WTC11 (cell line): ENCODE measurements around the gene OLFML2B. TPM values are rescaled to one million over a fixed set of nuclear protein-coding genes. Genes with fewer than 3 reads are reported as not detected.

Source experiments
- ATAC-seq: fragments of 200-7000 bp; cut with Tn5 transposase; 2 replicates; pipeline ENCODE4 v1.10.0; 2021; ENCODE audit warnings: mild to moderate bottlenecking, moderate library complexity
- CTCF ChIA-PET: fragments of 300-600 bp; sonication (Branson Sonifier 250); formaldehyde crosslinking; loops from one replicate; lab custom pipeline; 2021; ENCODE audit warnings: antibody characterized with exemption; lab: Charles Lee
- POLR2A ChIA-PET: fragments of 350-600 bp; sonication (Branson Sonifier 250); formaldehyde crosslinking; loops from one replicate; lab custom pipeline; 2021; ENCODE audit warnings: antibody characterized with exemption; lab: Charles Lee
- DNase-seq: peaks from one replicate; pipeline ENCODE4 v3.0.0; 2021; ENCODE audit warnings: low spot score
- H3K27ac Mint-ChIP-seq: 2 replicates; pipeline ENCODE4 v1.8.0; 2021; ENCODE audit warnings: mixed read lengths
- H3K27me3 Mint-ChIP-seq: 2 replicates; pipeline ENCODE4 v1.8.0; 2021; ENCODE audit warnings: low read depth, mild to moderate bottlenecking, moderate library complexity, mixed read lengths
- H3K36me3 Mint-ChIP-seq: 2 replicates; pipeline ENCODE4 v1.8.0; 2021; ENCODE audit warnings: mixed read lengths
- H3K4me1 Mint-ChIP-seq: 2 replicates; pipeline ENCODE4 v1.8.0; 2022; ENCODE audit warnings: mixed read lengths
- H3K4me3 Mint-ChIP-seq: 2 replicates; pipeline ENCODE4 v1.8.0; 2021; ENCODE audit warnings: mild to moderate bottlenecking, moderate library complexity, mixed read lengths
- H3K9me3 Mint-ChIP-seq: 2 replicates; pipeline ENCODE4 v1.8.0; 2021; ENCODE audit warnings: mixed read lengths
- CREM ChIP-seq: sonication (generic); formaldehyde crosslinking; IDR thresholded peaks from 2 replicates; pipeline ENCODE4 v1.8.1; 2022; ENCODE audit warnings: mild to moderate bottlenecking, missing genetic modification reagents, moderate library complexity
- FOXK1 ChIP-seq: sonication (generic); formaldehyde crosslinking; IDR thresholded peaks from 2 replicates; pipeline ENCODE4 v1.8.0; 2022; ENCODE audit warnings: mild to moderate bottlenecking, moderate library complexity, missing genetic modification reagents
- JUN ChIP-seq: sonication (generic); formaldehyde crosslinking; IDR thresholded peaks from 2 replicates; pipeline ENCODE4 v1.8.0; 2023; ENCODE audit warnings: mild to moderate bottlenecking, missing genetic modification reagents
- NFE2L1 ChIP-seq: sonication (generic); formaldehyde crosslinking; IDR thresholded peaks from 2 replicates; pipeline ENCODE4 v1.8.1; 2023; ENCODE audit warnings: missing genetic modification reagents
- NFYB ChIP-seq: sonication (generic); formaldehyde crosslinking; conservative IDR thresholded peaks from 2 replicates; pipeline ENCODE4 v1.8.0; 2022; ENCODE audit warnings: low read depth, missing genetic modification reagents
- PRRX2 ChIP-seq: fragments of 250-450 bp; sonication (Bioruptor Pico); IDR thresholded peaks from 2 replicates; pipeline ENCODE4 v1.8.0; 2021; ENCODE audit warnings: mild to moderate bottlenecking
- SMAD4 ChIP-seq: sonication (generic); formaldehyde crosslinking; IDR thresholded peaks from 2 replicates; pipeline ENCODE4 v1.8.0; 2022; ENCODE audit warnings: mild to moderate bottlenecking, missing genetic modification reagents
- SP1 ChIP-seq: sonication (generic); formaldehyde crosslinking; conservative IDR thresholded peaks from 2 replicates; pipeline ENCODE4 v1.8.1; 2022; ENCODE audit warnings: missing genetic modification reagents
- ZNF232 ChIP-seq: sonication (generic); formaldehyde crosslinking; IDR thresholded peaks from 2 replicates; pipeline ENCODE4 v1.8.0; 2022; ENCODE audit warnings: mild to moderate bottlenecking, missing genetic modification reagents
- ZNF317 ChIP-seq: sonication (generic); formaldehyde crosslinking; IDR thresholded peaks from 2 replicates; pipeline ENCODE4 v1.8.1; 2023; ENCODE audit warnings: low read depth, mild to moderate bottlenecking, moderate library complexity, missing genetic modification reagents, borderline replicate concordance
- ZNF425 ChIP-seq: fragments of 250-450 bp; sonication (Bioruptor Pico); conservative IDR thresholded peaks from 2 replicates; pipeline ENCODE4 v1.9.0; 2021; ENCODE audit warnings: mild to moderate bottlenecking
- ZNF671 ChIP-seq: fragments of 250-450 bp; sonication (Bioruptor Pico); IDR thresholded peaks from 2 replicates; pipeline ENCODE4 v1.8.0; 2021; ENCODE audit warnings: mild to moderate bottlenecking
- total RNA-seq: library from RNA; stranded (reverse); gene quantifications from 3 replicates; pipeline ENCODE4 v1.2.3, GENCODE V29; 2021
- TF ChIP-seq, protein P1 (sequence below): sonication (generic); formaldehyde crosslinking; IDR thresholded peaks from 2 replicates; pipeline ENCODE4 v1.8.0; 2022; ENCODE audit warnings: mild to moderate bottlenecking, missing genetic modification reagents
- TF ChIP-seq, protein P2 (sequence below): sonication (generic); formaldehyde crosslinking; IDR thresholded peaks from 2 replicates; pipeline ENCODE4 v1.8.1; 2022; ENCODE audit warnings: mild to moderate bottlenecking, missing genetic modification reagents, moderate library complexity, borderline replicate concordance
- TF ChIP-seq, protein P3 (sequence below): sonication (generic); formaldehyde crosslinking; IDR thresholded peaks from 2 replicates; pipeline ENCODE4 v1.8.0; 2022; ENCODE audit warnings: mild to moderate bottlenecking, missing genetic modification reagents
- TF ChIP-seq, protein P4 (sequence below): fragments of 250-450 bp; sonication (Bioruptor Pico); IDR thresholded peaks from 2 replicates; pipeline ENCODE4 v2.1.2; 2022; ENCODE audit warnings: mild to moderate bottlenecking, moderate library complexity

The OLFML2B gene
- total RNA-seq, 1 experiment from 2014 or later: 4.9 TPM

- H3K4me1 Mint-ChIP-seq: peaks cover 30% of the 10 kb centered on the region
- 0 out of 2 replicates have a peak, but pooled peaks cover 3% of the 10 kb centered on the region for H3K9me3 Mint-ChIP-seq
Observed at GRCh38 chr1:162025541-162025940, 1.9 kb upstream of the OLFML2B start.

GRCh38 chr1:162023181-162023546 lies 505 bp downstream of the OLFML2B start:
- Mint-ChIP-seq H3K4me1 (peaks cover 32% of the 10 kb centered on the region), H3K4me3 (peak overlapping the region; percentile 86), H3K36me3 (no peaks in the 10 kb centered on the region), H3K27me3 (peaks cover 62% of the 10 kb centered on the region), H3K27ac (no peak overlapping the region), H3K9me3 (0 out of 2 replicates have a peak, but pooled peaks cover 3% of the 10 kb centered on the region)
- no peak for DNase-seq
- ATAC-seq: peak; percentile 27
- TF ChIP-seq ZNF425 (CRISPR knock-in tag) (no peak), NFE2L1 (0 out of 2 replicates have a peak, but pooled peaks have one; percentile 14)
- CTCF ChIA-PET: interaction anchor here (0.6 to 2.2 kb wide), 13 partner anchors 8 to 366 kb away, joined by 3 to 29 read pairs (median 4); no protein-coding TSS in a partner anchor
- POLR2A ChIA-PET: interaction anchor here (1.6 to 1.8 kb wide), 2 partner anchors 53 to 274 kb away, joined by 4 to 5 read pairs; partner anchors contain the start of gene DUSP12

More at GRCh38 chr1:162025541-162025940, 1.9 kb upstream of the OLFML2B start:
- H3K4me3 Mint-ChIP-seq: no peak overlapping the region
- POLR2A ChIA-PET: no interaction called here
- TF ChIP-seq SP1 (CRISPR knock-in tag): no peak
- no peak for TF ChIP-seq ZNF671 (CRISPR knock-in tag)
- TF ChIP-seq ZNF232 (CRISPR knock-in tag): no peak
- TF ChIP-seq ZNF317: no peak
- TF ChIP-seq PRRX2 (CRISPR knock-in tag): no peak
- TF ChIP-seq, protein P1, sequence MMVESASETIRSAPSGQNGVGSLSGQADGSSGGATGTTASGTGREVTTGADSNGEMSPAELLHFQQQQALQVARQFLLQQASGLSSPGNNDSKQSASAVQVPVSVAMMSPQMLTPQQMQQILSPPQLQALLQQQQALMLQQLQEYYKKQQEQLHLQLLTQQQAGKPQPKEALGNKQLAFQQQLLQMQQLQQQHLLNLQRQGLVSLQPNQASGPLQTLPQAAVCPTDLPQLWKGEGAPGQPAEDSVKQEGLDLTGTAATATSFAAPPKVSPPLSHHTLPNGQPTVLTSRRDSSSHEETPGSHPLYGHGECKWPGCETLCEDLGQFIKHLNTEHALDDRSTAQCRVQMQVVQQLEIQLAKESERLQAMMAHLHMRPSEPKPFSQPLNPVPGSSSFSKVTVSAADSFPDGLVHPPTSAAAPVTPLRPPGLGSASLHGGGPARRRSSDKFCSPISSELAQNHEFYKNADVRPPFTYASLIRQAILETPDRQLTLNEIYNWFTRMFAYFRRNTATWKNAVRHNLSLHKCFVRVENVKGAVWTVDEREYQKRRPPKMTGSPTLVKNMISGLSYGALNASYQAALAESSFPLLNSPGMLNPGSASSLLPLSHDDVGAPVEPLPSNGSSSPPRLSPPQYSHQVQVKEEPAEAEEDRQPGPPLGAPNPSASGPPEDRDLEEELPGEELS: no peak
- TF ChIP-seq, protein P2, sequence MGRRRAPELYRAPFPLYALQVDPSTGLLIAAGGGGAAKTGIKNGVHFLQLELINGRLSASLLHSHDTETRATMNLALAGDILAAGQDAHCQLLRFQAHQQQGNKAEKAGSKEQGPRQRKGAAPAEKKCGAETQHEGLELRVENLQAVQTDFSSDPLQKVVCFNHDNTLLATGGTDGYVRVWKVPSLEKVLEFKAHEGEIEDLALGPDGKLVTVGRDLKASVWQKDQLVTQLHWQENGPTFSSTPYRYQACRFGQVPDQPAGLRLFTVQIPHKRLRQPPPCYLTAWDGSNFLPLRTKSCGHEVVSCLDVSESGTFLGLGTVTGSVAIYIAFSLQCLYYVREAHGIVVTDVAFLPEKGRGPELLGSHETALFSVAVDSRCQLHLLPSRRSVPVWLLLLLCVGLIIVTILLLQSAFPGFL (CRISPR knock-in tag): no peak
- no peak for TF ChIP-seq CREM (CRISPR knock-in tag)
- no peak for TF ChIP-seq JUN (CRISPR knock-in tag)
- no peak for TF ChIP-seq FOXK1
- no peak for TF ChIP-seq NFYB (CRISPR knock-in tag)
- TF ChIP-seq, protein P3, sequence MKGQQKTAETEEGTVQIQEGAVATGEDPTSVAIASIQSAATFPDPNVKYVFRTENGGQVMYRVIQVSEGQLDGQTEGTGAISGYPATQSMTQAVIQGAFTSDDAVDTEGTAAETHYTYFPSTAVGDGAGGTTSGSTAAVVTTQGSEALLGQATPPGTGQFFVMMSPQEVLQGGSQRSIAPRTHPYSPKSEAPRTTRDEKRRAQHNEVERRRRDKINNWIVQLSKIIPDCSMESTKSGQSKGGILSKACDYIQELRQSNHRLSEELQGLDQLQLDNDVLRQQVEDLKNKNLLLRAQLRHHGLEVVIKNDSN (CRISPR knock-in tag): no peak
- TF ChIP-seq, protein P4, sequence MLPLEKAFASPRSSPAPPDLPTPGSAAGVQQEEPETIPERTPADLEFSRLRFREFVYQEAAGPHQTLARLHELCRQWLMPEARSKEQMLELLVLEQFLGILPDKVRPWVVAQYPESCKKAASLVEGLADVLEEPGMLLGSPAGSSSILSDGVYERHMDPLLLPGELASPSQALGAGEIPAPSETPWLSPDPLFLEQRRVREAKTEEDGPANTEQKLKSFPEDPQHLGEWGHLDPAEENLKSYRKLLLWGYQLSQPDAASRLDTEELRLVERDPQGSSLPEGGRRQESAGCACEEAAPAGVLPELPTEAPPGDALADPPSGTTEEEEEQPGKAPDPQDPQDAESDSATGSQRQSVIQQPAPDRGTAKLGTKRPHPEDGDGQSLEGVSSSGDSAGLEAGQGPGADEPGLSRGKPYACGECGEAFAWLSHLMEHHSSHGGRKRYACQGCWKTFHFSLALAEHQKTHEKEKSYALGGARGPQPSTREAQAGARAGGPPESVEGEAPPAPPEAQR (CRISPR knock-in tag): no peak
- no peak for TF ChIP-seq SMAD4 (CRISPR knock-in tag)
- no peak for TF ChIP-seq NFE2L1
- no peak overlapping the region for H3K27ac Mint-ChIP-seq
- CTCF ChIA-PET: no interaction called here
- ATAC-seq: no peak
- no peaks in the 10 kb centered on the region for H3K36me3 Mint-ChIP-seq
- H3K27me3 Mint-ChIP-seq: peaks cover 65% of the 10 kb centered on the region
- no peak for DNase-seq
